Tibial nerve (tissue), 4 donors: Measurements from ENCODE around the gene IL37.

Experiments
- EP300 ChIP-seq, 2 donors: sonication (generic); formaldehyde crosslinking; IDR thresholded peaks; one replicate each; pipeline ENCODE4 v1.6.1; 2017; ENCODE audit warnings: antibody characterized with exemption in 2 of 2, mild to moderate bottlenecking in 1 of 2
- POLR2A ChIP-seq, 2 donors: fragments of 450-650 bp; IDR thresholded peaks; one replicate each; pipeline ENCODE4 v1.6.1; 2017; ENCODE audit warnings: antibody characterized with exemption in 2 of 2, mild to moderate bottlenecking in 2 of 2, moderate library complexity in 2 of 2
- TF ChIP-seq, protein P1 (sequence below), 5 experiments: fragments of 200-600 bp in 3 of 5; fragments of 450-650 bp in 2 of 5; sonication (generic) in 3 of 5; IDR thresholded peaks; one replicate each; pipeline ENCODE4 v1.5.1; 2016 to 2019; ENCODE audit warnings: antibody characterized with exemption in 5 of 5, mild to moderate bottlenecking in 3 of 5, moderate library complexity in 2 of 5

DNA sequence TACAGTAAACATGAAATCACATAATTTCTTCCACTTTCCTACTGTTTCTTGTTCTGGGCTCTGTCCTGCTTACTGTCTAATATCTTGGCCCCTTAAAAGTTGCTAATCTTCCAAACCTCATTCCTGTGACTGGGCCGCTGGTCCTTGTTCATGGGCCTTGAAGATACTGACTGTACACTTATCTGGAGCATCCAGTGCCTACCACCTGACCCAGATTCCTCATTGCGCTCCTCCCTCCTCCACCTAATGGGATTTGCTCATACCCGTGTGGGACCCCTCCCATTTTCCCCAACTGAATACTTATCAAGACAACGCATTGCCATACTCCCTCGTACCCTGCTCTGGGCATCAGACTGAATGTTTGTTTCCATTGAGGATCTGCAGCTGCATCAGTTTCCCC is 6.1 kb upstream of the IL37 start:
- TF ChIP-seq, protein P1, sequence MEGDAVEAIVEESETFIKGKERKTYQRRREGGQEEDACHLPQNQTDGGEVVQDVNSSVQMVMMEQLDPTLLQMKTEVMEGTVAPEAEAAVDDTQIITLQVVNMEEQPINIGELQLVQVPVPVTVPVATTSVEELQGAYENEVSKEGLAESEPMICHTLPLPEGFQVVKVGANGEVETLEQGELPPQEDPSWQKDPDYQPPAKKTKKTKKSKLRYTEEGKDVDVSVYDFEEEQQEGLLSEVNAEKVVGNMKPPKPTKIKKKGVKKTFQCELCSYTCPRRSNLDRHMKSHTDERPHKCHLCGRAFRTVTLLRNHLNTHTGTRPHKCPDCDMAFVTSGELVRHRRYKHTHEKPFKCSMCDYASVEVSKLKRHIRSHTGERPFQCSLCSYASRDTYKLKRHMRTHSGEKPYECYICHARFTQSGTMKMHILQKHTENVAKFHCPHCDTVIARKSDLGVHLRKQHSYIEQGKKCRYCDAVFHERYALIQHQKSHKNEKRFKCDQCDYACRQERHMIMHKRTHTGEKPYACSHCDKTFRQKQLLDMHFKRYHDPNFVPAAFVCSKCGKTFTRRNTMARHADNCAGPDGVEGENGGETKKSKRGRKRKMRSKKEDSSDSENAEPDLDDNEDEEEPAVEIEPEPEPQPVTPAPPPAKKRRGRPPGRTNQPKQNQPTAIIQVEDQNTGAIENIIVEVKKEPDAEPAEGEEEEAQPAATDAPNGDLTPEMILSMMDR (IDR thresholded peaks at IDR 0.05): no peak
- TF ChIP-seq POLR2A (IDR thresholded peaks at IDR 0.05) (no peak), EP300 (IDR thresholded peaks at IDR 0.05) (no peak)
